M059J (cell line): ENCODE results near the gene NR3C2. TPM values are rescaled to one million over a fixed set of nuclear protein-coding genes. Genes with fewer than 3 reads are reported as not detected.

ENCODE experiments used
- DNase-seq: peaks from one replicate; pipeline ENCODE4 v3.0.0-alpha.2; 2012; ENCODE audit warnings: low read depth
- total RNA-seq: library from RNA; depleted of rRNA; stranded (reverse); fragments of >200 nt; shearing (Covaris generic); gene quantifications from 2 replicates; pipeline ENCODE4 v1.2.3, GENCODE V29; 2014; rRNA removed

Gene NR3C2
- total RNA-seq, result 0.15 and 0.20 TPM in 2 replicates

GRCh38 chr4:148441986-148442831, at the start of gene NR3C2:
Gene NR3C2 (minus strand): TSS chr4:148442414.
- peak; percentile 93 for DNase-seq

GRCh38 chr4:148487181-148487580, 45.0 kb upstream of the NR3C2 start:
- no peak for DNase-seq

- DNase-seq, result peak; percentile 1
These were observed 39.4 kb upstream of the NR3C2 start for GRCh38 chr4:148481636-148482035.

GRCh38 chr4:148477276-148477675, 35.1 kb upstream of the NR3C2 start:
- DNase-seq, result no peak

DNA sequence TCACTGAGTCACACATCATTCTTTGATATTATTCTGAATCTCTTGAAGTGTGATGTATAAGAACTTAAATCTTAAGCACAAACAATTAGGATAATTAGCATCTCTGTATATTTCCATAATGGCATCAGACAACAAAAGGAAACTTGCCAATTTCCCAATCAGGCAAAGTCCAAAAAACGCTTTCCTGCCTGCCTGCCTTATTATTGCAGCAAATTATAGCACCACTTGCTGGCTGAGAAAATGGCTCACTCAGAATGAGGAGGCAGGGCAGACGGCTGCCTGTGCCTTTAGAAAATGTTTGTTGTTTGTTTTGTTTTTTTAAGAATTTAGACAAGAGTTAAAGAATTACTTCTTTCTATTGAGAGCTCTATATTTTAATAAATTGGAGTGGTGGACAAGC, 27.7 kb upstream of the NR3C2 start:
- DNase-seq, result no peak

GRCh38 chr4:148454835-148455234, 12.6 kb upstream of the NR3C2 start:
- no peak for DNase-seq

GRCh38 chr4:148453833-148454232, 11.6 kb upstream of the NR3C2 start:
- DNase-seq, result no peak

- no peak for DNase-seq
These were observed 10.8 kb upstream of the NR3C2 start for GRCh38 chr4:148452970-148453369.

DNA sequence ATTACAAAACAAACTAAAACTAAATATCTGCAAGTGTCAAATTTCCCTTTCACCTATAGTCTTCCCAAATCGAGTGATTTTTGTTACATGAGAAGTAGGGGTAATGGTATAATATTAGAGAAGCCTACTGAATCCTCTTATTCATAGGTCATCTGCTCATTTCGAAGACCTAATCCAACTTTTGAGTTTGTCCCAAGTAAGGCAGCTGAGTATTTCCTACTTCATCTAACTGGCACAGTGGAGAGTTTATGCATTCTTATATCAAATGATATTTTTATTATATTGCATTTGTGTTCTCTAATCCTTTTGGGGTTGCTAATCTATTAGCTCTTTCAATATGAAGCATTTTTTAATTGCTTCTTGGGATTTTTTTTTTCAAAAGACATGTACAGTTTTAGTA, 7.7 kb upstream of the NR3C2 start:
- no peak for DNase-seq

DNA sequence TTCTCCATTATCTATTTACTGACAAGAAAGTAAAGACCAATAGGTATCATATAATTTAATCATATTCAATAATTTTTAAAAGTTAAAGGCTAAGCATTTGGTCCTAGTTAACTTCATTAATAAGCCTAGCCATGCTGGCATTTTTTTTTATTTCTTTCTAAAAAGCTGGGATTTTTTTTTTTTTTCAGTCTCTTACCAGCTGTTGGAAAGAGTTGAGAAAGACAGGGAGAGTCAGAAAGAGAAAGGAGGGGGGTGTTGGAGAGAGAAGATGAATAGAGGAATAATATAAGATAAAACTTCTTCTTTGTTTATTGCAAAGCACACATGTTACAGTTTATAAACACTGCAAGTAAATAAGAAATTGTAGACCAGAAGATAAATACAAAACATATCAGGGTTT, 5.9 kb upstream of the NR3C2 start:
- DNase-seq, result no peak

- DNase-seq, result no peak
These were observed 5.5 kb upstream of the NR3C2 start for GRCh38 chr4:148447681-148448080.

- DNase-seq, result no peak
These were observed 3.7 kb upstream of the NR3C2 start for GRCh38 chr4:148445860-148446330.

GRCh38 chr4:148445071-148445859, 3.1 kb upstream of the NR3C2 start:
- no peak for DNase-seq

DNA sequence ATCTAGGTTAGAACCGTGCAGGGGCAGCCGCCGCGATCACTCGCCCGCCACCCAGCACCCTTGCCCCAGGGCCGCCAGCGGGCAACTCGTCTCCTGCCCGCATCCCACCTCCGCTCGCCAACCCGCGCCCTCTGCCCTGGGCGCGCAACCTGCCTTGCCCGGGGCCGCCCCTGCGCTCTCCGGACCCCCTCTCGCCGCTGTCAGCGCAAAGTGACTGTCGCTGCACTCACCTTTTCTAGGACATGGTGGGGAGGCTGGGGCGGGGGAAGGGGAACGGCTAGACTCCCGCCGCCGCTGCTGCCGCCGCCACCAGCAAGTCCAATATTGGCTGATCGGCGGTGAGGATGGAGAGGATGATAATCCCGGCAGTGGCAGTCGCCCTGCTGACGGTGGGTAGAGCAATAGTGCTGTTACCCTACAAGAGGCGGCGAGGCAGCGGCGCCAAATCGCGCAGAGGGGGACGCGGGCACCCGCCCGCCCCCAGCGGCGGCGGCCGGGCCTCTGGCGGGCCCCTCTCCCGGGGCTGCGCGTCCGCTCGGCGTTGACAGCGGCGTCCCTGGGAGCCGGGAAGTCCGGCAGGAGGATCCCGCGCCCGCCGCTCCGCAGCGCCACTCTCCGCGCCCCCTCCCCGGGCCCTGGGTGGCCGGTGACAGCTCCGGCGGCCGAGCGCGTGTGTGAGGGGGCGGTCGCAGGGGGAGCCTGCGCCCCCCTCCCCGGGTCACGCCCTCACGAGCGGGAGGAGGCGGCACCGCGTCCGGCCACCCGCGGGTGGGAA, 2.3 kb upstream of the NR3C2 start:
- DNase-seq, result no peak

DNA sequence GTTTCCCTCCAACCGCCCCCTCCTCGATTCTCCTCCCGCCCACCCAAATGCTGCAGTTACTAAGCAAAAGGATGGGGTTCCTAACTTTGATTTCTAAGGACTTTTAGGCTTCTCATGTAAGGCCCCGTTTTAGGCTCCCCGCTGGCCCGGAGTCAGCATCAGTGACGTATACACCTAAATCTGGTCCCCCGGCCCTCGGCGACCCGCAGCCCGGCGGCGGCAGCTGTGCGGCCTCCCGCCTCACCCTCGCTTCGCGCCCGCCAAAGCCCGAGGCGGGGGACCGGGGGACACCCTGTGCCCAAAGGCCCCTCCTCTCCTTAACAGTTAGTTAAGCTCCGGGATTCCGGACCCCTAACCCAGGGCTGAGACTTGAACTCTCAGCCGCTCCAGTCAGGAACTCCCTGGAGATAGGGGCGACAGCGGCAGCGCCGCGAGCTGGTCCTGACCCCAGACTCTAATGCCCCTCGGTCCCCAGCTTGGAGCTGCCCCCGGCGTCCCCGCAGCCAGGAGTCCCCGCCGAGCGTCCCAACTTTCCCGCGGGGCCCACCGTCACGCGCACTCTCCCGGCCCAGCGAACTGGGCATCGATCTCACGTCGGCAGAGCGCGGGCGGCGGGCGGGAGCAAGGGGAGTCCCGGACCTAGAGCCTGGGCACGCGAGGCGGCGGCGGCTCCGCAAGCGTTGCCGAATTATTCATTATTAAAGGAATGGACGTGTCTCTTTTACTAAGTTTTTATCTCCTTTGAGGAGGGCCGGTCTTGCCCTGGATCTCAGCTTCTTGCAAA, 1.5 kb upstream of the NR3C2 start:
- DNase-seq, result no peak

DNA sequence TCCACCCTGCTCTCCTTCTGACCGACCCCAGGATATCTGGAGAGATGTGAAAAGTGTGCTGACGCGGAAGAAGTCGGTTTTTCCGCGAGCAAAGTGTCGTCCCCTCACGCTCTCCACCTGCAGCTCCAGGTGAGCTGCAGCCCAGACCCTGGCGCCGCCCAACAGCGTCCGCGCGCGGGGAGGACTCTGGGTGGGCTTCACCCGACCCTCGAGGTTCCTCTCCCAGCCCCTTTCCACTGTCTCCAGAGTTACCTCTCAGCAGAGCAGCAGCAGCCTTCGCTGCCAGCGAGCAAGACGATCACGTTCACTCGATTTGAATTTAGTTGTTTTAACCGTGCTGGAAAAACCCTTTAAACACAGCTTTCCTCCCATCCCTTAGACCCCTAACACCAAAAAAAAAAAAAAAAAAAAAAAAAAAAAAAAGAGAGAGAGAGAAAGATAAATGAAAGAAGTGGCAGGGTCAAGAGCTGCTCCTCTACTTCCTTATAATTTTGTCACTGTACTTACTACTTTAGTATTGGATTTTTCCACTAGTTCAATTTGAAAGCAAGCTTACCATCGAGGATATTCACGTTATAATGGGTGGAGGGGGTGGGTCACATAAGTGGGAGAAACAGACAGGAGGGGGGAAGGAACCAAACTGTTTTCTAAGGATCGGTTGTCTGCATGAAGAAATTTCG, 758 bp upstream of the NR3C2 start:
- DNase-seq, result no peak

DNA sequence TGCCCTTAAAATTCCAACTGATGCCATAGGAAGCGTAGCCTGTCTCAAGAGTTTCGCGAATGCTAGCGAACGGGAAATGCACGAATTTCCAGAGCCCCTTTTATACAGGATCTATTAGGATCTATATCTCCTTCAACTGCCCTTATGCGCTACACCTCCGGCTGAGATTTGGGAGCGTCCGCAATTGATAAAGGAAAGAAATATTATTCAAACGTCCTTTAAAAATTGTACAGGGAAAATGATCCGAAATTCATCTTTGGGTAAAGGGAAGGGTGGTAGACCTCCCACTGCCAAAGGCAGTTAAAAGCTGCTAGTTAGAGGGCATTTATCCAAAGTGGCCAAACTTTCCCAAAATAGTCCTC, 609 bp downstream of the NR3C2 start:
- no peak for DNase-seq

DNA sequence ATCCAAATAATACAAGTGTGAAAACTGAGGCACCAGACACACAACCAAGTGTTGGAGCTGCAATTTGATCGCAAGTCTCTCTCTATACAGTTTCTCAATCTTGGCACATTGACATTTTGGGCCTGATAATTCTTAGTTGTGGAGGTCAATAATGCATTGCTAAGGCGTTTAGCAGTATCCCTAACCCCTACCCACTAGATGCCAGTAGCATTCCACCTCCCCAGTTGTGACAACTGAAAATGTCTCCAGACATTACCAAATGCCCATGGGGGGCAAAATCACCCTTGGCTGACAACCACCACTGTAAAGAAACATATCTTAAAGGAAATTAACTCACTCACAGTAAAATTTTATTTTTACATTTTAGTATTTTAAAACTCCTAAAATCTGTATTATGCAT, 4.2 kb downstream of the NR3C2 start:
- DNase-seq, result no peak

DNA sequence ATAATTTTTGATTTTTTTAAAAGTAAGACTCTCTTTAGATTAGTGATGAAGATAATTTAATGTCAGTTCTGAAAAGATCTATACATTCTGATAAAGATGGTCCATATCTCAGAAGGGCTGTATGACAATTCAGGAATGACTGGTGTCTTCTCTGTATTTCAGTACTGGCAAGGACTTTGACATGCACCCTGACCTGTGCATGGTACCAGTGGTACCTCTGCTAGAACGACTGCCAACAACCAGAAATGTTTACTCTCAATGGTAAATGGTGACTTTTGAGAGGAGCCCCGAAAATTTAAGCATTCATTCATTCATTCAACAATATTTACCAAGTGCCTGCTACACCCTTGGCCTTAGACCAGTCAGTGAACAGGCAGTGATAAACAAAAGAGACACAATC, 4.8 kb downstream of the NR3C2 start:
- no peak for DNase-seq

GRCh38 chr4:148436512-148436911, 5.7 kb downstream of the NR3C2 start:
- no peak for DNase-seq
